LHCN-M2 (cell line): ENCODE measurements around the gene SGTA. TPM values are rescaled to one million over a fixed set of nuclear protein-coding genes. Genes with fewer than 3 reads are reported as not detected.
A peak's percentile ranks its signal among the peaks of the same experiment; 100 is the strongest.
"Not testable (repeated sequence)": the region's sequence is repeated elsewhere in the genome, so short reads cannot be mapped to it uniquely, and the experiment has no call there.

ENCODE experiments used
- DNase-seq: peaks from one replicate; pipeline ENCODE4 v3.0.0-alpha.2; 2012; ENCODE audit warnings: low read depth
- total RNA-seq: library from RNA; depleted of rRNA; stranded (reverse); fragments of >200 nt; gene quantifications from 2 replicates; pipeline ENCODE4 v1.2.3, GENCODE V29; 2014

Gene SGTA
- total RNA-seq, 1 experiment from 2014 or later, result 92.7 TPM

- no peak for DNase-seq
Observed at GRCh38 chr19:2795827-2796658, 13.0 kb upstream of the SGTA start.

GRCh38 chr19:2793577-2793976, 10.5 kb upstream of the SGTA start:
- DNase-seq, result no peak

DNA sequence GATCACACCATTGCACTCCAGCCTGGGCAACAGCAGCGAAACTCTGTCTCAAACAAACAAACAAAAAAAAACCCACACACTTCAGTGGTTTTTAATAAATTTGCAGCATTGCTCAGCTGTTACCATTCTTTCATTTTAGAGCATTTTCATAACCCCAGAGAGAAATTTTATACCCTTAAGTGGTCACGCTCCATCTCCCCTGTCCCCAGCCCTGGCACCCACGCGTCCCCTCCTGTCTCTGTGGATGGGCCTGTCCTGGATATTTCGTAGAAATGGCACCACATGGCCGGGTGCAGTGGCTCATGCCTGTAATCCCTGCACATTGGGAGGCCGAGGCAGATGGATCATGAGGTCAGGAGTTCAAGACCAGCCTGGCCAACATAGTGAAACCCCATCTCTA, 10.1 kb upstream of the SGTA start:
- no peak for DNase-seq

GRCh38 chr19:2792666-2793065, 9.6 kb upstream of the SGTA start:
- DNase-seq, result not testable (repeated sequence)

DNA sequence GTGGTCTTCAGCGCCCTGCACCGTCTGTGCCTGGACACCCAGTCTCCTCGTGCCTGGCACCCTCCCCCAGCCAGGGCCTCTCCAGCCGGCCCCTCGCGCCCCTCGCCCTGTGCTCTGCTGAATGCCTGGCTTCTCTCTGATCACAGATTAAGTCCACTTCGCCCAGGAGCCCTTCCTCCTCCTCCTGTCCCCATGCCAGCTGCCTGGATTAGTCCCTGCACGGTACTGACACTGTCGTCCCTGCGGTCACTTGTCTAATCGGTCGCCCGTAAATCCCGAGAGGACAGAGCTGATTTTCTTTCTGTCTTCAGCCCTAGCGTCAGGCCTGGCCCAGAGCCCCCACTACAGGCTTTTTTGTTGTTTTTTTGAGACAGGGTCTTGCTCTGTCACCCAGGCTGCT, 8.8 kb upstream of the SGTA start:
- DNase-seq, result no peak

GRCh38 chr19:2791440-2791839, 8.4 kb upstream of the SGTA start:
- no peak for DNase-seq

DNA sequence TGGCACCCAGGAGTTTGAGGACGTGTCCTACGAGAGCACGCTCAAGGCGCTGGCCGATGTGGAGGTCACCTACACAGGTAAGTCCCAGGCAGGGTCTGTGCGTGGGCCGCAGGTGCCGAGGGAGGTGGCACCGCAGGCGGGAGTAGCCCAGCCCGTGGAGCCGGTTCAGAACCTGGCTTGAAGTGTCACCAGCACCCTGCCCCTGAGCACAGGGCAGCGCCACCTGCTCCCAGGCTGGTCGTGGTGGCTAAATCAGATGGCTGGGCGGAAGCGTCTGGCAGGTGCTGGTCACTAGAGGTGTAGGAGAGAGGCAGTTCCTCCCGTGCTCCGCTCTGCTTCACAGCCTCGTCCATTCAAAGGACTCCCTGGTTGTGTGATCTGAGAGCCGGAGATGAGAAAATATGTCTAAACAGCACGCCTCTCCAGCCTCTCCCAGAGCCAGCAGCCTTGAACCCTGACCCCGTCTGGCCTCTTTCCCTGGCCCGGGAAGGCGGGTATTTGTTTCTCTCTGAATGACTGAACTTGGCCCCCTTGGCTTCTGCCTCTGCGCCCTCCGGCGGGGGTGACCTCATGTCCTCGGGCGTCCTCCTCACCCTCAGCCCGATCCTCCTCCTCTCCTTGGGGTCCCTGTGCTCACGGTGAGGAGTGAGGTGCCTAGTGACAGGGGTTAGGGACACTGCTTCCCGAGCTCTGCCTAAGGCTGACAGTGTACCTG, 7.6 kb upstream of the SGTA start:
- DNase-seq, result no peak

DNA sequence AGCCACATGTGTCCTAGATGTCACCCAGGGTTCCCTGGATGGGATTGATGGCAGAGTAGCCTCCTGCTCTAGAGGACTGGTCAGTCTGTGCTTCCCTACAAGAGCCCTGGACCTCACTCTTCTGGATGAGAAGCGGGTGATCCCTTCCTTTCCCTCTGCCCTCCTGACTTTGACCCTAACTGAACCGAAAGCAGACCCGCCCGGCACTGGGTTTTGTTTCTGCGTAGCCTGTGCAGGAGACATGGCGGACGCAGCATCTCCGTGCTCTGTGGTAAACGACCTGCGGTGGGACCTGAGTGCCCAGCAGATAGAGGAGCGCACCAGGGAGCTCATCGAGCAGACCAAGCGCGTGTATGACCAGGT, 7.1 kb upstream of the SGTA start:
- no peak for DNase-seq

- no peak for DNase-seq
Observed at GRCh38 chr19:2788237-2788636, 5.2 kb upstream of the SGTA start.

DNA sequence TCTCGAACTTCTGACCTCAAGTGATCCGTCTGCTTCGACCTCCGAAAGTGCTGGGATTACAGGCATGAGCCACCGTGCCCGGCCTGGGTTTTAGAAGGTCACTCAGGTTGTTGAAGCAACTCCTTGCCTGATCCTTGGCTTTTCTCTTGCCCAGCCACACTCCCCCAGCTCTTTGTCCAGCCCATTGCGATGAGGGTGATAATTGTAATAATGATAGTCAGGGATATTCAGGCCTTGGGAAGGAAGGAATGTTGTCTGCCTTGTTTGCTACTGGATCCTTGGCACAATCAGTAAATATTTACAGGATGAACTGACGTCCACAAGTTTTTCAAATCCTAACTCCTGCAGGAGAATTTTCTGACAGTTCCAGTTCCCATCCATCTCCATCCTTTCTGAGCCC, 4.0 kb upstream of the SGTA start:
- no peak for DNase-seq

- peak; percentile 98 for DNase-seq
Observed at GRCh38 chr19:2785244-2785997, 2.3 kb upstream of the SGTA start, which contains the start of gene THOP1. THOP1 (plus strand) TSS chr19:2785503; CDS start chr19:2785663, 160 bp downstream.

DNA sequence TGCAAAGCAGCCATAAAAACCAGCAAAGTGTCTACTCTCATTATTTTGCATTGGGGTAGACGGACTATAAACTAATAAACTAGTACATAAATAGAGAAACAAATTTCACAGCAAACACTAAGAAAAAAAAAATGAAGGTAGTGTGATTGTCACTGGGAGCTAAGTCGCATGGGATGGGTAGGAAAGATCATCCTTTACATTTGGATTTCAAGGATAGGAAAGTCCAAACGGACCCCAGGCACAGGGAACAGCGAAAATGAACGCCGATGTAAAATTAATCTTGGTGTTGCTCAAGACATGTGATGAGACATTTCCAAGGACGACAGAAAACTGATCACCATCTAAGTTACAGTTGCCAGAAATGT, 690 bp upstream of the SGTA start:
- DNase-seq, result no peak

DNA sequence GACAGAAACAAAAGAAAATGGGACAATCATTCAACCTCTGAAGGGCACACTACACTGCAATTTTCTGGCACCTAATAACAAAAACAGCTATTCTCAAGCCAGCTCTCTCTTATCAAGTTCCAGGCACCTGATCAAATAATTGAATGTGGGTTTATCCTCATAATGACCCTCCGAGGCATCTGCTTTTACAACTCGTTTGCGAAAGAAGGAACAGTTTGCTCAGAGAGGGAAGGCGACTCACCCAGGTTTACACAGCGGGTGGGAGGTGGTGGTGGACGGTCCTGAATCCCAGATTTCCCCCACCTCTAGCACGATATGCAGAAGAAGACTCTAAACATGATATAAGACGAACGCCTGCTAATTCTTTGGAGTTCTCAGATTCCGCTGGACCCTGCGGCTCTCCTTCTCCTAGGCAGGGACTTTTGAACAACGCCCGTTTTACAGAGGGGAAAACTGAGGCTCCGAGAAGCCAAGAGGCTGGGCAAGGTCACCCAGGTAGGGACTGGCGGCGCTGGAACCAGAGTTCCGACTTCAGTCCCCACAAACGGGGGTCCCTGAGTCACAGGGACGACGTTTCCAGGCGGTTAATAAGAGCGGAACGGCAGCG, 641 bp downstream of the SGTA start:
- no peak for DNase-seq

GRCh38 chr19:2780284-2780683, 2.8 kb downstream of the SGTA start:
- DNase-seq, result no peak

- no peak for DNase-seq
Observed at GRCh38 chr19:2779121-2779740, 3.8 kb downstream of the SGTA start.

- no peak for DNase-seq
Observed at GRCh38 chr19:2777952-2778683, 5.0 kb downstream of the SGTA start.

DNA sequence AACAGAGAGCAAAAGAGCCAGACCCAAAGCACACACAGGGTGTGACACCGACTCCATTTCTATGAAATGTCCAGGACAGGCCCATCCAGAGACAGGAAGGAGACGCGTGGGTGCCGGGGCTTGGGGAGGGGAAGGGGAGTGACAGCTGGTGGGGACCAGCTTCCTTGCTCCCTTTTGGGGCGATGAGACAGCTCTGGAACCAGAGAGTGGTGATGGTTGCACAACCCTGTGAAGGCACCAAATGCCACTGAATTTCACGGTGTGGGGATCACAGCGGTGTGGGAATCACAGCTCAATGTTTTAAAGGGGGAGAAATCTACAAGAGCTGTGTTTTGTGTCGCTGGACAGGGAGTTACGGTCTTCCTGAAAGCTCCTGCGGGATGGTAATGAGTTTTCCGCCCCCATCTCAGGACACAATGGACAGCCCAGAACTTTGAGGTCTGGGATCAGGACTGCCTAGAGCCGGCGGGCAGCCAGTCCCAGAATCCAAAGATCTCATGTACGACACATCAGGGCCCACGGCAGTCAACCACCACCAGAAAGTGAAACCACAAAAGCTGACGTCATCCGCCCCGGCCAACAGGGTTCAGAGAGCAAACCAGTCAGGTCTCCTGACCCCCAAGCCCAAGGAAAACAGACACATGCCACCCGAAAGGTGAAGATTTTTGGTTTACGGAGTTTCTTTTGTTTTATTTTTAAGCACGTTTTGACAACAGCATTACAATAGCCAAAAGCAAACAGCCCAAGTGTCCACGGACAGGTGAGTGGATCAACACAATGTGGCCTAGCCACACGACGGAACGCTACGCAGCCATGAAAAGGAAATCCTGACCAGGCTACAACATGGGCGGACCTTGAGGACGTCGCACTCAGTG, 7.3 kb downstream of the SGTA start:
- peak; percentile 85 for DNase-seq

- no peak for DNase-seq
Observed at GRCh38 chr19:2774953-2775555, 8.0 kb downstream of the SGTA start.

GRCh38 chr19:2774083-2774679, 8.9 kb downstream of the SGTA start:
- no peak for DNase-seq
